ENCODE measurements around the gene NOP53. TPM values are rescaled to one million over a fixed set of nuclear protein-coding genes. Genes with fewer than 3 reads are reported as not detected.
"Not testable (repeated sequence)": the region's sequence is repeated elsewhere in the genome, so short reads cannot be mapped to it uniquely, and the experiment has no call there.

The NOP53 gene
- total and polyA plus RNA-seq, 2 donors (not counting 1 experiment from before 2014, with no cell fraction given) = 59.6 to 60.8 TPM

DNA sequence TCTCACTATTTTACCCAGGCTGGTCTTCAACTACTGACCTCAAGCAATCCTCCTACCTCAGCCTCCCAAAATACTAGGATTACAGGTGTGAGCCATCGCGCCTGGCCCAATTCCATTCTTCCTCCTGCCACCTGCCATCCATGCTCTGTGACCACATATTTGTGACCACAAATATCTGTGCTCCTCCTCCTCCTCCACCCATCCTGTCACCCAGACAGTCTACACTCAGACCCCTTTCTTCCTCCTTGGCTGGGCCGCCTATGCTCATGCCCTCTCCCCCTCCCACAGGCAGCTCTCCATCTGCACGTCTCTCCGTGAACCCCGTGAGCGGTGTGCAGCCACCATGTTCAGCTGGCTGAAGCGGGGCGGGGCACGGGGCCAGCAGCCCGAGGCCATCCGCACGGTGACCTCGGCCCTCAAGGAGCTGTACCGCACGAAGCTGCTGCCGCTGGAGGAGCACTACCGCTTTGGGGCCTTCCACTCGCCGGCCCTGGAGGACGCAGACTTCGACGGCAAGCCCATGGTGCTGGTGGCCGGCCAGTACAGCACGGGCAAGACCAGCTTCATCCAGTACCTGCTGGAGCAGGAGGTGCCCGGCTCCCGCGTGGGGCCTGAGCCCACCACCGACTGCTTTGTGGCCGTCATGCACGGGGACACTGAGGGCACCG lies 28.9 kb upstream of the NOP53 start:
- no peak overlapping the region for H2AFZ ChIP-seq (ENCODE audit: low read length)
- no peaks in the 10 kb centered on the region for H3K9me3 ChIP-seq (ENCODE audit: control insufficient read depth, insufficient read depth, low read depth, low read length)
- peaks cover 33% of the 10 kb centered on the region for H3K4me1 ChIP-seq (ENCODE audit: control insufficient read depth, extremely low read depth, insufficient read depth, low read length)
- H3K4me3 ChIP-seq (replicated peaks in 1 of 4; ENCODE audit: control extremely low read depth in 1 of 4, insufficient read depth in 1 of 4, low read depth in 3 of 4, low read length in 4 of 4) = peak overlapping the region in 3 of 4 experiments; percentile 4 to 43 (median 17)
- peaks cover 24% of the 10 kb centered on the region for H3K36me3 ChIP-seq (ENCODE audit: control insufficient read depth, insufficient read depth, low read length)
- no peaks in the 10 kb centered on the region for H3K27me3 ChIP-seq (ENCODE audit: control insufficient read depth, insufficient read depth, low read length)
- peak overlapping the region; percentile 61 for H3K4me2 ChIP-seq (ENCODE audit: extremely low read depth, insufficient read depth, low read length)
- peaks cover 60% of the 10 kb centered on the region for H3K79me2 ChIP-seq (ENCODE audit: control insufficient read depth, insufficient read depth, low read length)
- no peak for TF ChIP-seq EZH2 (IDR thresholded peaks at IDR 0.05; ENCODE audit: low read length, missing control alignments)
- TF ChIP-seq, protein P1, sequence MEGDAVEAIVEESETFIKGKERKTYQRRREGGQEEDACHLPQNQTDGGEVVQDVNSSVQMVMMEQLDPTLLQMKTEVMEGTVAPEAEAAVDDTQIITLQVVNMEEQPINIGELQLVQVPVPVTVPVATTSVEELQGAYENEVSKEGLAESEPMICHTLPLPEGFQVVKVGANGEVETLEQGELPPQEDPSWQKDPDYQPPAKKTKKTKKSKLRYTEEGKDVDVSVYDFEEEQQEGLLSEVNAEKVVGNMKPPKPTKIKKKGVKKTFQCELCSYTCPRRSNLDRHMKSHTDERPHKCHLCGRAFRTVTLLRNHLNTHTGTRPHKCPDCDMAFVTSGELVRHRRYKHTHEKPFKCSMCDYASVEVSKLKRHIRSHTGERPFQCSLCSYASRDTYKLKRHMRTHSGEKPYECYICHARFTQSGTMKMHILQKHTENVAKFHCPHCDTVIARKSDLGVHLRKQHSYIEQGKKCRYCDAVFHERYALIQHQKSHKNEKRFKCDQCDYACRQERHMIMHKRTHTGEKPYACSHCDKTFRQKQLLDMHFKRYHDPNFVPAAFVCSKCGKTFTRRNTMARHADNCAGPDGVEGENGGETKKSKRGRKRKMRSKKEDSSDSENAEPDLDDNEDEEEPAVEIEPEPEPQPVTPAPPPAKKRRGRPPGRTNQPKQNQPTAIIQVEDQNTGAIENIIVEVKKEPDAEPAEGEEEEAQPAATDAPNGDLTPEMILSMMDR (conservative IDR thresholded peaks at IDR 0.05 in 1 of 2, IDR thresholded peaks at IDR 0.05 in 1 of 2; ENCODE audit: low read depth in 1 of 2, low read length in 2 of 2) = no peak
- DNase-seq (ENCODE audit: low read depth in 2 of 2) = no peak
- H4K20me1 ChIP-seq (ENCODE audit: control insufficient read depth, extremely low read depth, insufficient read depth, low read length) = no peaks in the 10 kb centered on the region
- H3K9ac ChIP-seq (ENCODE audit: insufficient read depth, low read length) = peak overlapping the region; percentile 10
- peak overlapping the region; percentile 15 for H3K27ac ChIP-seq (ENCODE audit: insufficient read depth, low read length)

DNA sequence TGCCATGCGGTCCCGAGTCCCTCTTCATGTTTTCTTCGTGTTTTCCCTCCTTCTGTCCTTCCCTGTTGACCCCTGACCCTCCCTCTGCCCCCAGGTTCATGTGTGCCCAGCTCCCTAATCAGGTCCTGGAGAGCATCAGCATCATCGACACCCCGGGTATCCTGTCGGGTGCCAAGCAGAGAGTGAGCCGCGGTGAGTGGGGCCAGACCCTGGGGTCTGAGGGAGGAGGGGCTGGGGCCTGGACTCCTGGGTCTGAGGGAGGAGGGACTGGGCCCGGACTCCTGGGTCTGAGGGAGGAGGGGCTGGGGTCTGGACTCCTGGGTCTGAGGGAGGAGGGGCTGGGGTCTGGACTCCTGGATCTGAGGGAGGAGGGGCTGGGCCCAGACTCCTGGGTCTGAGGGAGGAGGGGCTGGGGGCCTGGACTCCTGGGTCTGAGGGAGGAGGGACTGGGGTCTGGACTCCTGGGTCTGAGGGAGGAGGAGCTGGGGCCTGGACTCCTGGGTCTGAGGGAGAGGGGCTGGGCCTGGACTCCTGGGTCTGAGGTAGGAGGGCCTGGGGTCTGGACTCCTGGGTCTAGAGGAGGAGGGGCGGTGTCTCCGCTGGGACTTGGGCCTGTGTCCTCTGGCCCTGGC lies 26.8 kb upstream of the NOP53 start:
- H3K36me3 ChIP-seq (ENCODE audit: control insufficient read depth, insufficient read depth, low read length) = peaks cover 26% of the 10 kb centered on the region
- H3K9ac ChIP-seq (ENCODE audit: insufficient read depth, low read length) = peak overlapping the region; percentile 53
- H2AFZ ChIP-seq (ENCODE audit: low read length); H4K20me1 ChIP-seq (ENCODE audit: control insufficient read depth, extremely low read depth, insufficient read depth, low read length); H3K9me3 ChIP-seq (ENCODE audit: control insufficient read depth, insufficient read depth, low read depth, low read length); H3K27me3 ChIP-seq (ENCODE audit: control insufficient read depth, insufficient read depth, low read length); DNase-seq (ENCODE audit: low read depth in 2 of 2): not testable (repeated sequence)
- H3K4me3 ChIP-seq (replicated peaks in 1 of 4; ENCODE audit: control extremely low read depth in 1 of 4, insufficient read depth in 1 of 4, low read depth in 3 of 4, low read length in 4 of 4) = peak overlapping the region; percentile 11 to 44 (median 13)
- H3K4me1 ChIP-seq (ENCODE audit: control insufficient read depth, extremely low read depth, insufficient read depth, low read length) = peaks cover 44% of the 10 kb centered on the region
- H3K27ac ChIP-seq (ENCODE audit: insufficient read depth, low read length) = peak overlapping the region; percentile 86
- H3K79me2 ChIP-seq (ENCODE audit: control insufficient read depth, insufficient read depth, low read length) = peaks cover 59% of the 10 kb centered on the region
- peak overlapping the region; percentile 88 for H3K4me2 ChIP-seq (ENCODE audit: extremely low read depth, insufficient read depth, low read length)

DNA sequence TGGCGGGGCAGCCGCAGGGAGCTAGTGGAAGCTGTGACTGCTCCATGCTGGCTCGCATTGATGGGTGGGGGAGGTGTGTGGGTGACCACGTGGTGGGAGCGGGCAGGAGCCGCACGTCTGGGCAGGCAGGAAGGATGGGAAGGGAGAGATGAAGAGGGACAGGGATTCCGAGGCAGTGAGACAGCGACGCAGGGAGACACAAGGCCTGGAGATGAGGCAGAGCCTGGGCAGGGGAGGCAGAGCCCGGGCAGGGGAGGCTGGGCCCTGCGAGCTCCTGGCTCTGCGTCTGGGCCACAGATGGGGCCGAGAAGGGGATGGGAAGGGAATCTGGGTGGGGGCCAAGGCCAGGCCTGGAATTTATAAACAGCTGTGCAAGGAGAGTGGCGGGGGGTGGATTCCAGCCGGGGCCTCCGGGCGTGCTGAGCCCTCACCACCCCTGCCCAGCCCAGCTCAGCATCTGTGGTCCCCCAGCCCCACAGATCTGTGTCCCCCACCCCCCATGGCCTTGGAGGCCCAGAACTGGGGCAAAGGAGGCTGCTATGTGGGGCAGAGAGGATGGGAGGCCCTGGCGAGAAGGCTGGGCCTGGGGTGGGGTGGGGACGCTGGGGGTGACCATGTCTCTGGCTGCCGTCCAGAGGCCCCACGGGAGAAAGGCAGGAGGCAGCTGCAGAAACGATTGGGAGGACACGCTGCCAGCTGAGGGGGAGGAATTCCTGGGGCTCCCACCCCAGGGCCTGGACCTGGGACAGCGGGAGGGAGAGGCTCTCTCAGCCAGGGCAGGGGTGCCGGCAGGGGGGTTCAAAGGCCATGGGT lies 26.1 kb upstream of the NOP53 start:
- Histone ChIP-seq H3K27ac (ENCODE audit: insufficient read depth, low read length) (peak overlapping the region; percentile 86), H4K20me1 (ENCODE audit: control insufficient read depth, extremely low read depth, insufficient read depth, low read length) (no peaks in the 10 kb centered on the region), H3K27me3 (ENCODE audit: control insufficient read depth, insufficient read depth, low read length) (no peaks in the 10 kb centered on the region), H3K9ac (ENCODE audit: insufficient read depth, low read length) (peak overlapping the region; percentile 53), H3K9me3 (ENCODE audit: control insufficient read depth, insufficient read depth, low read depth, low read length) (no peaks in the 10 kb centered on the region), H3K4me2 (ENCODE audit: extremely low read depth, insufficient read depth, low read length) (peak overlapping the region; percentile 97), H2AFZ (ENCODE audit: low read length) (no peak overlapping the region), H3K4me3 (replicated peaks in 1 of 4; ENCODE audit: control extremely low read depth in 1 of 4, insufficient read depth in 1 of 4, low read depth in 3 of 4, low read length in 4 of 4) (peak overlapping the region in 3 of 4 experiments; percentile 21 to 46 (median 40)), H3K79me2 (ENCODE audit: control insufficient read depth, insufficient read depth, low read length) (peaks cover 57% of the 10 kb centered on the region), H3K4me1 (ENCODE audit: control insufficient read depth, extremely low read depth, insufficient read depth, low read length) (peaks cover 50% of the 10 kb centered on the region), H3K36me3 (ENCODE audit: control insufficient read depth, insufficient read depth, low read length) (peaks cover 28% of the 10 kb centered on the region)
- peak; percentile 98 to 99 for DNase-seq (ENCODE audit: low read depth in 2 of 2)
- TF ChIP-seq EZH2 (IDR thresholded peaks at IDR 0.05; ENCODE audit: low read length, missing control alignments) = no peak
- TF ChIP-seq, protein P1 (conservative IDR thresholded peaks at IDR 0.05 in 1 of 2, IDR thresholded peaks at IDR 0.05 in 1 of 2; ENCODE audit: low read depth in 1 of 2, low read length in 2 of 2) = no peak

All from fibroblast of lung (primary cell).